ENCODE results near the gene ALK.

- TF ChIP-seq GATA2 (IDR thresholded peaks at IDR 0.05; ENCODE audit: low read depth, low read length) (no peak), GATA3 (IDR thresholded peaks at IDR 0.05; ENCODE audit: low read depth, low read length) (no peak)
Measured at GRCh38 chr2:29209551-29209950, 711.8 kb downstream of the ALK start.
